Transverse colon (tissue), 4 donors: ENCODE data around the gene ACSM2B. TPM values are rescaled to one million over a fixed set of nuclear protein-coding genes. Genes with fewer than 3 reads are reported as not detected.
"Not testable (repeated sequence)": the region's sequence is repeated elsewhere in the genome, so short reads cannot be mapped to it uniquely, and the experiment has no call there.

ENCODE experiments used
- DNase-seq: peaks from one replicate; pipeline ENCODE4 v3.0.0-alpha.2; 2019
- H3K27ac ChIP-seq, 4 donors: fragments of 200-600 bp; sonication (generic); 2 replicates each; pipeline ENCODE4 v1.5.1; 2016 to 2018; ENCODE audit warnings: inconsistent platforms in 4 of 4
- H3K27me3 ChIP-seq: fragments of 200-600 bp; sonication (generic); 2 replicates; pipeline ENCODE4 v1.5.1; 2017; ENCODE audit warnings: inconsistent platforms
- H3K36me3 ChIP-seq, 4 donors: fragments of 200-600 bp; sonication (generic); 2 replicates each; pipeline ENCODE4 v1.5.1; 2017 to 2019; ENCODE audit warnings: inconsistent platforms in 4 of 4
- H3K4me1 ChIP-seq, 4 donors: fragments of 200-600 bp; sonication (generic); 2 replicates each; pipeline ENCODE4 v1.5.1; 2017 to 2020; ENCODE audit warnings: inconsistent platforms in 4 of 4
- H3K4me3 ChIP-seq, 4 donors: fragments of 200-600 bp; sonication (generic); 1 replicate in 1 of 4; 2 replicates in 3 of 4; pipeline versions ENCODE4 v1.5.1 to v1.6.1; 2017 to 2019; ENCODE audit warnings: inconsistent platforms in 4 of 4
- H3K9me3 ChIP-seq, 2 donors: fragments of 200-600 bp; sonication (generic); 2 replicates each; pipeline ENCODE4 v1.5.1; 2017 to 2019; ENCODE audit warnings: inconsistent platforms in 2 of 2
- CTCF ChIP-seq, 5 experiments: fragments of 200-600 bp in 3 of 5; fragments of 450-650 bp in 2 of 5; sonication (generic) in 3 of 5; IDR thresholded peaks; 1 replicate in 2 of 5; 2 replicates in 3 of 5; pipeline ENCODE4 v1.5.1; 2016 to 2017; ENCODE audit warnings: antibody characterized with exemption in 5 of 5, inconsistent platforms in 3 of 5, mild to moderate bottlenecking in 2 of 5, moderate library complexity in 1 of 5
- EP300 ChIP-seq: sonication (generic); formaldehyde crosslinking; IDR thresholded peaks from one replicate; pipeline ENCODE4 v1.6.1; 2017; ENCODE audit warnings: antibody characterized with exemption, low read depth
- POLR2A ChIP-seq: fragments of 450-650 bp; IDR thresholded peaks from one replicate; pipeline ENCODE4 v1.6.1; 2016; ENCODE audit warnings: antibody characterized with exemption, mild to moderate bottlenecking, moderate library complexity
- POLR2AphosphoS5 ChIP-seq, 3 donors: sonication (generic); formaldehyde crosslinking; IDR thresholded peaks; one replicate each; pipeline ENCODE4 v1.6.1; 2016; ENCODE audit warnings: antibody characterized with exemption in 3 of 3
- WGBS, 2 donors: methylation state at CpG; one replicate each; pipeline ENCODE4 v1.1.5; 2018; ENCODE audit warnings: low coverage in 1 of 2; 5-methylcytosine and 5-hydroxymethylcytosine counted together
- in situ Hi-C, 4 donors: fragments of 200-750 bp; cut with MboI; loops; one replicate each; pipeline versions ENCODE4 v1.15.0 to v1.15.1; 2017; ENCODE audit warnings: low sequenced_read_pairs in 3 of 4, low pct_ligation_motif_present in 1 of 4, low pct_unique_long_range_greater_than_20kb in 1 of 4
- intact Hi-C: fragments of 100-400 bp; cut with DNase I; formaldehyde crosslinking; loops from one replicate; pipeline ENCODE4 v1.15.1; 2023; ENCODE audit warnings: low total_unique reads
- total RNA-seq, 4 donors: library from RNA; depleted of rRNA; stranded (reverse); fragments of >200 nt; gene quantifications; one replicate each; pipeline ENCODE4 v1.1.0, GENCODE V29; 2016

ACSM2B gene
- total RNA-seq, 4 donors from 2014 or later: not detected

- WGBS, 2 donors: 45 to 47% methylated on average over 4 to 5 of the region's 5 CpGs
- DNase-seq: no peak
- no peaks in the 10 kb centered on the region for H3K36me3 ChIP-seq
- no peak overlapping the region for H3K4me3 ChIP-seq
- H3K27me3 ChIP-seq: no peaks in the 10 kb centered on the region
- no peaks in the 10 kb centered on the region for H3K4me1 ChIP-seq
- H3K27ac ChIP-seq: no peak overlapping the region
- H3K9me3 ChIP-seq: no peaks in the 10 kb centered on the region
- in situ Hi-C loops (no loop called here), intact Hi-C loops (no loop called here)
- TF ChIP-seq POLR2A (no peak), CTCF (IDR thresholded peaks at IDR 0.05) (no peak), POLR2AphosphoS5 (IDR thresholded peaks at IDR 0.05) (no peak), EP300 (no peak)
Measured at GRCh38 chr16:20538687-20539086, 37.5 kb downstream of the ACSM2B start.

GRCh38 chr16:20538181-20538580 lies 38.0 kb downstream of the ACSM2B start:
- no peak for DNase-seq
- no peak for TF ChIP-seq EP300
- WGBS, 2 donors: 0% methylated on average over 1 of the region's 1 CpG; no CpG with 5 or more reads in 1 of the 2 donors
- Histone ChIP-seq H3K27me3 (no peaks in the 10 kb centered on the region), H3K9me3 (no peaks in the 10 kb centered on the region), H3K4me1 (no peaks in the 10 kb centered on the region), H3K4me3 (no peak overlapping the region), H3K36me3 (no peaks in the 10 kb centered on the region), H3K27ac (no peak overlapping the region)
- in situ Hi-C loops: no loop called here
- intact Hi-C loops: no loop called here

GRCh38 chr16:20536669-20537068 lies 39.5 kb downstream of the ACSM2B start:
- intact Hi-C loops: not testable (repeated sequence)
- WGBS, 2 donors: 45 to 64% methylated on average over 1 of the region's 1 CpG

GRCh38 chr16:20532284-20532792 lies 43.8 kb downstream of the ACSM2B start:
- H3K36me3 ChIP-seq, H3K4me1 ChIP-seq, H3K4me3 ChIP-seq, in situ Hi-C loops, DNase-seq, H3K9me3 ChIP-seq, H3K27ac ChIP-seq, H3K27me3 ChIP-seq, intact Hi-C loops: not testable (repeated sequence)
- no CpG with 5 or more reads among the region's 3 CpGs for WGBS, 2 donors

More at GRCh38 chr16:20536669-20537068, 39.5 kb downstream of the ACSM2B start:
- H3K4me3 ChIP-seq, H3K4me1 ChIP-seq, H3K27ac ChIP-seq, H3K27me3 ChIP-seq, in situ Hi-C loops, H3K9me3 ChIP-seq, H3K36me3 ChIP-seq, DNase-seq: not testable (repeated sequence)

- no CpG with 5 or more reads among the region's 13 CpGs for WGBS, 2 donors
- H3K4me1 ChIP-seq, H3K4me3 ChIP-seq, in situ Hi-C loops, H3K36me3 ChIP-seq, DNase-seq, intact Hi-C loops, H3K27ac ChIP-seq, H3K9me3 ChIP-seq, H3K27me3 ChIP-seq: not testable (repeated sequence)
Measured at GRCh38 chr16:20531795-20532194, 44.4 kb downstream of the ACSM2B start.

- in situ Hi-C loops: no loop called here
- no peak for DNase-seq
Measured at GRCh38 chr16:20520103-20520502, 56.1 kb downstream of the ACSM2B start.

More at GRCh38 chr16:20520103-20520502, 56.1 kb downstream of the ACSM2B start:
- WGBS, 2 donors: 77% methylated on average over 1 of the region's 1 CpG; no CpG with 5 or more reads in 1 of the 2 donors
- TF ChIP-seq POLR2AphosphoS5 (IDR thresholded peaks at IDR 0.05) (no peak), EP300 (no peak), POLR2A (no peak), CTCF (IDR thresholded peaks at IDR 0.05) (no peak)
- Histone ChIP-seq H3K4me3 (no peak overlapping the region), H3K9me3 (no peaks in the 10 kb centered on the region), H3K4me1 (no peaks in the 10 kb centered on the region), H3K27ac (no peak overlapping the region), H3K36me3 (no peaks in the 10 kb centered on the region), H3K27me3 (no peaks in the 10 kb centered on the region)
- intact Hi-C loops: no loop called here
